Esophagus squamous epithelium (tissue), 5 donors: ENCODE data around the gene SPDYE3. TPM values are rescaled to one million over a fixed set of nuclear protein-coding genes. Genes with fewer than 3 reads are reported as not detected.
"Not testable (repeated sequence)": the region's sequence is repeated elsewhere in the genome, so short reads cannot be mapped to it uniquely, and the experiment has no call there.

Experiments used
- DNase-seq: peaks from one replicate; lab custom pipeline; 2025; lab: John Stamatoyannopoulos, UW
- H3K27ac ChIP-seq, 4 donors: fragments of 200-600 bp; sonication (generic); one replicate each; pipeline ENCODE4 v1.5.1; 2016 to 2019; ENCODE audit warnings: mild to moderate bottlenecking in 1 of 4
- H3K27me3 ChIP-seq, 4 donors: fragments of 200-600 bp; sonication (generic); 1 replicate in 3 of 4; 2 replicates in 1 of 4; pipeline versions ENCODE4 v1.5.1 to v1.6.0; 2017 to 2021; ENCODE audit warnings: antibody characterized with exemption in 1 of 4
- H3K36me3 ChIP-seq, 3 donors: fragments of 200-600 bp; sonication (generic); one replicate each; pipeline ENCODE4 v1.5.1; 2016 to 2019
- H3K4me1 ChIP-seq, 3 donors: fragments of 200-600 bp; sonication (generic); one replicate each; pipeline ENCODE4 v1.5.1; 2017 to 2019
- H3K4me3 ChIP-seq, 4 donors: fragments of 200-600 bp; sonication (generic); 1 replicate in 3 of 4; 2 replicates in 1 of 4; pipeline ENCODE4 v1.5.1; 2016 to 2019; ENCODE audit warnings: mild to moderate bottlenecking in 2 of 4, moderate library complexity in 1 of 4
- H3K9me3 ChIP-seq, 3 donors: fragments of 200-600 bp; sonication (generic); one replicate each; pipeline ENCODE4 v1.5.1; 2016 to 2019
- POLR2A ChIP-seq, 4 donors: fragments of 450-650 bp; IDR thresholded peaks; one replicate each; pipeline ENCODE4 v1.6.1; 2017; ENCODE audit warnings: antibody characterized with exemption in 4 of 4, mild to moderate bottlenecking in 4 of 4, moderate library complexity in 3 of 4
- WGBS, 2 donors: methylation state at CpG; one replicate each; pipeline ENCODE4 v1.1.5; 2018; 5-methylcytosine and 5-hydroxymethylcytosine counted together
- intact Hi-C: fragments of 100-400 bp; cut with DNase I; formaldehyde crosslinking; loops from one replicate; pipeline ENCODE4 v1.15.0; 2022
- total RNA-seq, 4 donors: library from RNA; depleted of rRNA; stranded (reverse); fragments of >200 nt; gene quantifications; one replicate each; pipeline ENCODE4 v1.1.0, GENCODE V29; 2016
- TF ChIP-seq, protein P1 (sequence below), 6 experiments: fragments of 450-650 bp in 4 of 6; fragments of 200-600 bp in 2 of 6; sonication (generic) in 2 of 6; IDR thresholded peaks; one replicate each; pipeline ENCODE4 v1.5.1; 2016 to 2019; ENCODE audit warnings: antibody characterized with exemption in 6 of 6, mild to moderate bottlenecking in 4 of 6, moderate library complexity in 4 of 6
- donor health status: DM: yes; HTN: yes; CAD: no.

SPDYE3 gene
- total RNA-seq, 4 donors from 2014 or later = not detected

DNA sequence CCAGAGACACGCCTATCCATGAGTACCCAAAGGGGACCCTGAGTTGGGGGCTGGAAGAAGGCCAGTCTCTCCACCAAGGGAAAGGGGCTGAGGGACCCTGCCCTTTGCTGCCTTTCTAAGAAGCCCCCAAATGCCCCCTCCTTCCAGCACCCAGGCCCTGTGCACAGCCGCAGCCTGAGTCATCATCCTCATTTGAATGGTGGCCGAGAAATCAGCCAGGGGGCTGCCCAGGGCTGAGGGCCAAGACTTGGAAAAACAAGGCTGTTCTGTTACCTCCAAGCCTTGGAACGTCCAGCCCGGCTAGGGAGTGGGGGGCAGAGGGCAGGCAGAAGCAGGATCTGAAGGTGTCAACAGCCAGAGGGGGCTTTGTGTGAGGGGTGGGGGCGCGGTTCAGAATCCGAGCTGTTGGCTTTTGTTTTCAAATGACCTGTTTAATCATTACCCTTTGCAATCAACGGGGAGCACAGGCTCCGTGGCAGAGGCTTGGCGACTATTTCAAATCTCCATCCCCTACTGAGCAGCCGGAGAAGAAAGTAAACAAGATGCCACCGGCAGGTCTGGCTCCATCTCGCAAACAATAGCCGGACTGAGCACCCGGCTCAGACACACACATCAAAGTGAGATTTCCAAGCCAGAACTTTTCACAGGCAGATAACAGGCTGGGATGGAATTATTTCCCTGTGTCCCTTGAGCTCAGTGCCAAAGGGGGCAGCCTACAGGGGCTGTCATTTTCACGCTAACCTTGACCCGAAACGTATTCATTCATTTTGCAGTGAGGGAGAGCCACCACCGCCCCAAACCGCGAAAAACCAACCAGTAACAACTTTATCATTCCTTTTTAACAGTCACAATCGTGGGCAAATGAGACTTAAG lies 37.2 kb upstream of the SPDYE3 start:
- intact Hi-C loops, H3K27me3 ChIP-seq, DNase-seq, H3K36me3 ChIP-seq, H3K9me3 ChIP-seq: not testable (repeated sequence)
- peak overlapping the region in 3 of 4 donors; percentile 64 to 83 (median 76) for H3K4me3 ChIP-seq
- peaks cover 4 to 33% (median 27%) of the 10 kb centered on the region in 3 donors for H3K4me1 ChIP-seq
- peak overlapping the region in 1 of 4 donors; percentile 3 for H3K27ac ChIP-seq
- WGBS, 2 donors = 10 to 28% methylated on average over 4 to 12 of the region's 23 CpGs

DNA sequence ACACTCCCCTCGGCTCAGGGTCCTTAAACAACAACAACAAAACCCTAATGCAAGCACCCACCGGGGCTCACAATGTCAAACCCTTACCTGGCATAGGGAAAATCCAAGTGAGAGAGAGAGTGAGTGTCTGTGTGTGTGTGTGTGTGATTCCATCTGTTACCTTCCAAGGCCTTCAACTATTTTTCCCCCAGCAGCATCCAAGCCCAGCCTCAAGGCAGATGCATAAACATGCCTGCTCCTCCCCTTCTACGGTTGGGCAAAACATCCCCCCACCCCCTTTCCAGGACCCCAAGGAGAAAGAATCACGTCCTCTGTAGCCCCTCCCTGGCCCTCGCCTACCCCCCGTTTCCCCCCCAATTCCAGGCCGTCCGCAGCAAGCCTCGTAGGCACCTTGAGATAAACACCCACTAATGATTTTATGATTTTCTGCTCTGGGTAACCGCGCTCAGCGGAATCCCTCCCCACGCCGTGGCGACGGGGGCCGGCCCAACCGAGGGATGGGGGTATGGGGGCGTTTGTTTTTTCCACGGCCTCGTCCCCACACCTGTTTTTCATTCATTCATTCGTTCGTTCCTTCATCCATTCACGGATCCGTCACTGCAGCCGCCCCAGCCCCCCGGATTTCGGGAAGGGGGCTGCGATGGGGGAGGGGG lies 36.4 kb upstream of the SPDYE3 start:
- peak overlapping the region; percentile 56 to 83 (median 70) for H3K4me3 ChIP-seq
- intact Hi-C loops, DNase-seq, H3K27me3 ChIP-seq, H3K36me3 ChIP-seq, H3K9me3 ChIP-seq: not testable (repeated sequence)
- WGBS, 2 donors = 7 to 14% methylated on average over 2 to 14 of the region's 29 CpGs
- H3K27ac ChIP-seq = peak overlapping the region in 1 of 4 donors; percentile 87
- H3K4me1 ChIP-seq = peaks cover 4 to 29% (median 22%) of the 10 kb centered on the region in 3 donors

DNA sequence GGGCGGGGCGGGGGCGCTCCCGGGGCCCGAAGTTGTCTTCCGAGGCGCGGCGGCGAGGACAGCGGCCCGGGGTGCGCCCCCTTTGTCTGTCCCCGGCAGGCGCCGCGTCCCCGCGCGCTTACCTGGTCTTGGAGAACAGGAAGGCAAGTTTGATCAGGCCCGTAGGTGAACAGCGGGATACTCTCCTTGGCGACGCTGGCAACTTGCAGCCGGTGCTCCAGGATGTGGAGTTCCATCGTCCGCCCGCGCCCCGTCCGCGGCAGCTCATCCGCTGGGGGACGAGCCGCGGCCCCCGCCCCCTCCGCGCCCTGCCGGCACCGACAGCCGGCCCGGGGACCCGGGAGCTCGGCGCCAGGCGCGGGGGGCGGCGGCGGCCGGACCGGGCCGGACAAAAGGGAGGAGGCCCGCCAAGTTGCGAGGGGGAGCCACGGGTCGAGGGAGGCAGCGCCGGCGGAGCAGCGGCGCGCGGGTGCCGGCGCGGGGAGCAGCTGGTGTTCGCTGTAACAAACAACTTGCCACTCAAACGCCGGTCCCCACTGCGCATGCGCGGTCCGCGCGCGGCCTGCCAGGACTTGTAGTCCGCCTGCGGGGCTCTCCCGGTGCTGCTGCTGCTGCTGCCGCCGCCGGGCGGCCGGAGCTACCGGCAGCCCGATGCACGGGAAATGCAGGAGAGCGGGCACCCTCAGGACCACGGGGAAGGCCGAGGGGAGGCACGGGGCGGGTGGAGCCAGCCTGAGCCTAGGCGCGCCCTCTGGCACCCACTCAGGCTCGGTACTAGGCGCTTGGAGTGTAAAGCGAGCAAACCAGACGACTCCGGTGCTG lies 35.6 kb upstream of the SPDYE3 start:
- DNase-seq = peak; percentile 92
- 2% methylated on average over 12 of the region's 101 CpGs; no CpG with 5 or more reads in 1 of the 2 donors for WGBS, 2 donors
- H3K27me3 ChIP-seq = no peaks in the 10 kb centered on the region
- intact Hi-C loops = no loop called here
- TF ChIP-seq POLR2A (IDR thresholded peaks at IDR 0.05) = peak in 1 of 4 donors; percentile 46
- TF ChIP-seq, protein P1, sequence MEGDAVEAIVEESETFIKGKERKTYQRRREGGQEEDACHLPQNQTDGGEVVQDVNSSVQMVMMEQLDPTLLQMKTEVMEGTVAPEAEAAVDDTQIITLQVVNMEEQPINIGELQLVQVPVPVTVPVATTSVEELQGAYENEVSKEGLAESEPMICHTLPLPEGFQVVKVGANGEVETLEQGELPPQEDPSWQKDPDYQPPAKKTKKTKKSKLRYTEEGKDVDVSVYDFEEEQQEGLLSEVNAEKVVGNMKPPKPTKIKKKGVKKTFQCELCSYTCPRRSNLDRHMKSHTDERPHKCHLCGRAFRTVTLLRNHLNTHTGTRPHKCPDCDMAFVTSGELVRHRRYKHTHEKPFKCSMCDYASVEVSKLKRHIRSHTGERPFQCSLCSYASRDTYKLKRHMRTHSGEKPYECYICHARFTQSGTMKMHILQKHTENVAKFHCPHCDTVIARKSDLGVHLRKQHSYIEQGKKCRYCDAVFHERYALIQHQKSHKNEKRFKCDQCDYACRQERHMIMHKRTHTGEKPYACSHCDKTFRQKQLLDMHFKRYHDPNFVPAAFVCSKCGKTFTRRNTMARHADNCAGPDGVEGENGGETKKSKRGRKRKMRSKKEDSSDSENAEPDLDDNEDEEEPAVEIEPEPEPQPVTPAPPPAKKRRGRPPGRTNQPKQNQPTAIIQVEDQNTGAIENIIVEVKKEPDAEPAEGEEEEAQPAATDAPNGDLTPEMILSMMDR (IDR thresholded peaks at IDR 0.05) = peak; percentile 11 to 57 (median 46)
- H3K4me3 ChIP-seq = peak overlapping the region; percentile 56 to 83 (median 70)
- H3K9me3 ChIP-seq = no peaks in the 10 kb centered on the region
- H3K27ac ChIP-seq = peak overlapping the region; percentile 73 to 87 (median 80)
- H3K4me1 ChIP-seq = peaks cover 4 to 29% (median 22%) of the 10 kb centered on the region in 3 donors
- H3K36me3 ChIP-seq = no peaks in the 10 kb centered on the region

DNA sequence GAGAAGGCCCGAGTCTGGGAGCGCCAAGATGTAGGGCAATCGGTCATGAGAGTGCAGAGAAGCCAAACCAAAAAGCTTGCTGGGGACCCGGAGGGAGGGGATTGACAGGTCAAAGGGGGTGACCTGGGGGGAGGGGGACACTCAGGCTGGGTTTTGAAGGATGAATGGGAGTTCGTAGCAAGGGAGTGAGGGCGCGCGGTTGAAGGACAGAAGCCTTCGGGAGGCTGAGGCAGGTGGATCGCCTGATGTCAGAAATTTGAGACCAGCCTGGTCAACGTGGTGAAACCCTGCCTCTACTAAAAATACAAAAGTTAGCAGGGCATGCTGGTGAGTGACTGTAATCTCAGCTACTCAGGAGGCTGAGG lies 35.0 kb upstream of the SPDYE3 start:
- intact Hi-C loops, H3K9me3 ChIP-seq, DNase-seq, H3K27me3 ChIP-seq, H3K36me3 ChIP-seq: not testable (repeated sequence)
- Histone ChIP-seq H3K4me3 (peak overlapping the region; percentile 56 to 83 (median 70)), H3K27ac (peak overlapping the region; percentile 73 to 87 (median 80)), H3K4me1 (peaks cover 4 to 29% (median 22%) of the 10 kb centered on the region in 3 donors)
- 46 to 48% methylated on average over 8 to 11 of the region's 11 CpGs for WGBS, 2 donors

DNA sequence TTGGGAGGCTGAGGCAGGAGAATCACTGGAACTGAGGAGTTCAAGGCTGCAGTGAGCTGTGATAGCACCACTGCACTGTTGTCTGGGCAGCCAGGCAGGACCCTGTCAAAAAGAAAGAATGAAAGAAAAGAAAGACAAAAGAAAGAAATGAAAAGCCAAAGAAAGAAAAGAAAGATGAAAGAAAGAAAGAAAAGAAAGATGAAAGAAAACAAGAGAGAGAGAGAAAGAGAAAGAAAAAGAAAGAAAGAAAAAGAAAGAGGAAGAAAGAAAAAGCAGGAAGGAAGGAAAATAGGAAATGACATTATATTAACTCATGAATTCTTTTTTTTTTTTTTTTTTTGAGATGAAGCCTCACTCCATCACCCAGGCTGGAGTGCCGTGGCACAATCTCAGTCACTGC lies 32.4 kb upstream of the SPDYE3 start:
- Histone ChIP-seq H3K36me3 (no peaks in the 10 kb centered on the region), H3K4me3 (no peak overlapping the region), H3K27ac (no peak overlapping the region), H3K4me1 (peaks cover 4 to 21% (median 19%) of the 10 kb centered on the region in 3 donors), H3K9me3 (no peaks in the 10 kb centered on the region), H3K27me3 (no peaks in the 10 kb centered on the region)
- intact Hi-C loops = no loop called here
- 75 to 86% methylated on average over 1 of the region's 1 CpG for WGBS, 2 donors
- no peak for DNase-seq
- TF ChIP-seq POLR2A (IDR thresholded peaks at IDR 0.05) = no peak
- TF ChIP-seq, protein P1 (IDR thresholded peaks at IDR 0.05) = no peak

DNA sequence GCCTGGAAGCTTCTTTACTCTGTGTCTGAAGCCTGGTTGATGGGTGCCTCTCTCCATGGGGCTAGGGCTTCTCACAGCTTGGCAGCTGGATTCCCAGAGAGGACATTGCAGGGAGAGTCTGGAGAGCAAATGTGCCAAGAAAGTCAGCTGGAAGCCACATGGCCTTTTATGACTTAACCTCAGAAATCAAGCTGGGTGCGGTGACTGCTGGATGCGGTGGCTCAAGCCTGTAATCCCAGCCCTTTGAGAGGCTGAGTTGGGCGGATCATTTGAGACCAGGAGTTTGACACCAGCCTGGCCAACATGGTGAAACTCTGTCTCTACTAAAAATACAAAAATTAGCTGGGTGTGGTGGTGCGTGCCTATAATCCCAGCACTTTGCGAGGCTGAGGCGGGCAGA lies 31.4 kb upstream of the SPDYE3 start:
- intact Hi-C loops, H3K27me3 ChIP-seq, H3K4me3 ChIP-seq, H3K9me3 ChIP-seq, DNase-seq, H3K36me3 ChIP-seq, H3K27ac ChIP-seq: not testable (repeated sequence)
- H3K4me1 ChIP-seq = peaks cover 4 to 14% (median 11%) of the 10 kb centered on the region in 3 donors
- 66 to 82% methylated on average over 2 to 6 of the region's 6 CpGs for WGBS, 2 donors

DNA sequence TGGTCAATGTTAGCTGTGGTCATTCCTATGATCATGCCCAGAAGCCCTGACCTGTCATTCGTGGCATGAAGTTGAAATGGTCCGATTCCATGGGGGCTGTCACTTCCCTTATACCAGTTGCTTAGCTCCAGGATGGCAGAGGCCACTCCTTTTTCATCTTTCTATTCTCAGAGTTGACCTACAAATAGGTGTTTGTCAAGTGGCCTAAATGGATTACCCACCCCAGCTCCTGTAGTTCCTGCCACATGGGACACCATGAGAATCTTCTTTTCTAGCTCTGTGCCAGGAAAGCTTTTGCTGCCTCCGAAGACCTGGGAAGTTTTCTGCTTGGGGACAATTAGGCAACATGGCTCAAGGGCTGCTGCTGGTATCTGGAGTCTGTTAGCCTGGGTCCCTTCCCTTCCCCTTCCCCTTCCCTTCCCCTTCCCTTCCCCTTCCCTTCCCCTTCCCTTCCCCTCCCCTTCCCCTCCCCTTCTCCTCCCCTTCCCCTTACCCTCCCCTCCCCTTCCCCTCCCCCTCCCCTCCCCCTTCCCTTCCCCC lies 25.4 kb upstream of the SPDYE3 start:
- H3K27ac ChIP-seq, H3K27me3 ChIP-seq, H3K36me3 ChIP-seq, intact Hi-C loops, H3K4me1 ChIP-seq, DNase-seq, H3K4me3 ChIP-seq, H3K9me3 ChIP-seq: not testable (repeated sequence)
- 70 to 81% methylated on average over 3 of the region's 3 CpGs for WGBS, 2 donors

DNA sequence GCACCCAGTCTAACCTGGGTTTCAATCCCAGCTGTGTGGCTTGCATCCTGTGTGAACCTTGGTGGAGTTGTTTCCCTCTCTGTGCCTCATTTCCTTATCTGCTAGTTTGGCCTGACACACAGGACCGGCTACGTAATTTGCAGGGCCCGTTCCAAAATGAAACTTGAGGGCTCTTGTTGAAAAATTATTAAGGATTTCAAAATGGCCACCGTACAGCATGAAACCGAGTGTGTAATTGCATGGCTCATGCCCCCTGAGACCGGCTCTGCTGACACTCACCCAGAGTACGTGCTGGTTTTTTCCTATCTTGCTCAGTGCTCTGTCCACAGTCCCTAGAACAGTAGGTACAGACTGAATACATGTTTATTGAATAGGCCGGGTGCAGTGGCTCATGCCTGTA lies 24.4 kb upstream of the SPDYE3 start:
- H3K27ac ChIP-seq, H3K36me3 ChIP-seq, H3K4me3 ChIP-seq, H3K27me3 ChIP-seq, H3K9me3 ChIP-seq, DNase-seq, intact Hi-C loops, H3K4me1 ChIP-seq: not testable (repeated sequence)
- WGBS, 2 donors = 86 to 96% methylated on average over 1 to 5 of the region's 8 CpGs

DNA sequence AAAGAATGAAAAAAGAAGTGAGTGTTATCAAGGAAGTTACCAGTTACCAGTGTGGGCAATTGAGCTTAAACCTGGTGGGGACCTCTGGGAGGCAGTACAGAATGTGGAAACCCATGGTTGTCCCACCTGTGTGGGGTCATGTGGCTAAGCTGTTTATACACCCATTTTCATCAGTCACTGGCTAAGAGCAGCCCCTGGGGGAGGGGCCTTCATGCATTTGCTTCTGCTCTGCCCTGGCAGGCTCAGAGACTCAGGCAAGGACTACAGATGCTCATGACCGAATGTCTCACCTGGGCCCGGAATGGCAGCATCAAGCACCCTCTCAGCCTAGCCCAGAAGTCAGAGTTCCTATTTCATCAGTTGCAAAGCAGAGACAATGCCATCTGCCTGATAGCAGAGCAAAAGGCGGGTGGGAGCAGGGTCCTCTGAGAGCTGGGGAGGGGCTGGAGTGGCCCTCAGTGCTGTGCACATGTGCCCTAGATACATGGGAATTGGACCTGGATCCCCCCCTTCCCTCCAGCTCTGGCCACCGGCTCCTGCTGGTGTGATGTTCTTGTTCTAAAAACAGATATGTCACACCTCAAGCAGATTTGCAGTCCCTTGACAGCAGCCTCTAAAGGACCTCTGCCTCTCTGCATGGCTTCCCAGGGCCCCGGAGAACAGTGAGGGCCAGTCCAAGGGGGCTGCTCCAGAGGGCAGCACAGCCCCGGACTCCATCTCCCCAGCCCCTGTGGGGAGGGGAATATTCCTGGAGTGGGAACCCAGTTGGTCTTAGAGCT lies 20.1 kb upstream of the SPDYE3 start:
- H3K36me3 ChIP-seq, H3K9me3 ChIP-seq, H3K27ac ChIP-seq, intact Hi-C loops, DNase-seq, H3K4me1 ChIP-seq, H3K4me3 ChIP-seq, H3K27me3 ChIP-seq: not testable (repeated sequence)
- 93 to 100% methylated on average over 2 to 3 of the region's 6 CpGs for WGBS, 2 donors
